H9 (cell line): Measurements from ENCODE around the gene ARHGAP40. TPM values are rescaled to one million over a fixed set of nuclear protein-coding genes. Genes with fewer than 3 reads are reported as not detected.

ENCODE experiments used
- DNase-seq: peaks from one replicate; pipeline ENCODE4 v3.0.0-alpha.2; 2017
- H2AFZ ChIP-seq: one replicate; pipeline ENCODE4 v1.6.1; 2013; ENCODE audit warnings: mild to moderate bottlenecking, low read length, control low read depth, moderate library complexity
- H2AK5ac ChIP-seq: 2 replicates; pipeline ENCODE4 v1.6.1; 2013; ENCODE audit warnings: low read length, control low read depth, mixed read lengths; ENCODE audit not compliant: insufficient read length
- H2BK120ac ChIP-seq: one replicate; pipeline ENCODE4 v1.6.1; 2013; ENCODE audit warnings: low read depth, mild to moderate bottlenecking, low read length, control low read depth, inconsistent platforms; ENCODE audit not compliant: poor library complexity, severe bottlenecking
- H2BK12ac ChIP-seq: 2 replicates; pipeline ENCODE4 v1.6.1; 2013; ENCODE audit warnings: low read length, control low read depth, mixed read lengths, low read depth; ENCODE audit not compliant: insufficient read length
- H2BK15ac ChIP-seq: 2 replicates; pipeline ENCODE4 v1.6.1; 2013; ENCODE audit warnings: low read depth, low read length, control low read depth
- H2BK20ac ChIP-seq: one replicate; pipeline ENCODE4 v1.6.1; 2013; ENCODE audit warnings: low read depth, mild to moderate bottlenecking, low read length, control low read depth, inconsistent platforms; ENCODE audit not compliant: poor library complexity, severe bottlenecking
- H2BK5ac ChIP-seq: 2 replicates; pipeline ENCODE4 v1.6.1; 2013; ENCODE audit warnings: low read length, control low read depth, mixed read lengths; ENCODE audit not compliant: insufficient read length
- H3K14ac ChIP-seq: 2 replicates; pipeline ENCODE4 v1.6.1; 2013; ENCODE audit warnings: low read length, control low read depth; ENCODE audit not compliant: insufficient read depth
- H3K18ac ChIP-seq: 2 replicates; pipeline ENCODE4 v1.6.1; 2013; ENCODE audit warnings: low read depth, mild to moderate bottlenecking, mixed read lengths, low read length, control low read depth; ENCODE audit not compliant: insufficient read length
- H3K23ac ChIP-seq: 2 replicates; pipeline ENCODE4 v1.6.1; 2013; ENCODE audit warnings: low read length, control low read depth, mixed read lengths, low read depth; ENCODE audit not compliant: insufficient read length
- H3K23me2 ChIP-seq: 2 replicates; pipeline ENCODE4 v1.6.1; 2013; ENCODE audit warnings: low read depth, mild to moderate bottlenecking, mixed read lengths, low read length, control low read depth; ENCODE audit not compliant: insufficient read length, poor library complexity, severe bottlenecking
- H3K27ac ChIP-seq: 2 replicates; pipeline ENCODE4 v1.5.1; 2013; ENCODE audit warnings: low read length, control low read depth, mixed read lengths, low read depth; ENCODE audit not compliant: insufficient read length
- H3K27me3 ChIP-seq: 2 replicates; pipeline ENCODE4 v1.6.1; 2013; ENCODE audit warnings: low read length, control low read depth, inconsistent platforms; ENCODE audit not compliant: insufficient read depth
- H3K4ac ChIP-seq: 2 replicates; pipeline ENCODE4 v1.6.1; 2013; ENCODE audit warnings: low read depth, mild to moderate bottlenecking, control low read depth, inconsistent platforms, low read length, moderate library complexity
- H3K4me1 ChIP-seq: 2 replicates; pipeline ENCODE4 v1.6.1; 2013; ENCODE audit warnings: low read length, control low read depth, inconsistent platforms; ENCODE audit not compliant: insufficient read depth
- H3K4me2 ChIP-seq: 2 replicates; pipeline ENCODE4 v1.6.1; 2013; ENCODE audit warnings: low read length, control low read depth, mixed read lengths; ENCODE audit not compliant: insufficient read length, insufficient read depth
- H3K56ac ChIP-seq: 2 replicates; pipeline ENCODE4 v1.6.1; 2013; ENCODE audit warnings: low read depth, mild to moderate bottlenecking, mixed read lengths, low read length, control low read depth; ENCODE audit not compliant: insufficient read length
- H3K79me1 ChIP-seq: 2 replicates; pipeline ENCODE4 v1.6.1; 2013; ENCODE audit warnings: low read depth, mild to moderate bottlenecking, moderate library complexity, low read length, control low read depth, inconsistent platforms; ENCODE audit not compliant: insufficient read depth, poor library complexity, severe bottlenecking
- H3K79me2 ChIP-seq: 2 replicates; pipeline ENCODE4 v1.6.1; 2013; ENCODE audit warnings: low read length, control low read depth, inconsistent platforms; ENCODE audit not compliant: insufficient read depth
- H3K9ac ChIP-seq: 2 replicates; pipeline ENCODE4 v1.6.1; 2013; ENCODE audit warnings: low read length, control low read depth, mixed read lengths; ENCODE audit not compliant: insufficient read length; ENCODE audit errors: extremely low read depth
- H3K9me3 ChIP-seq: one replicate; pipeline ENCODE4 v1.6.1; 2013; ENCODE audit warnings: low read depth, low read length, inconsistent platforms; ENCODE audit not compliant: control insufficient read depth
- H3T11ph ChIP-seq: one replicate; pipeline ENCODE4 v1.6.1; 2013; ENCODE audit warnings: mild to moderate bottlenecking, low read length, control low read depth, inconsistent platforms
- H4K20me1 ChIP-seq: one replicate; pipeline ENCODE4 v1.6.1; 2013; ENCODE audit not compliant: control insufficient read depth, insufficient read length, insufficient read depth
- H4K5ac ChIP-seq: 2 replicates; pipeline ENCODE4 v1.6.1; 2013; ENCODE audit warnings: low read depth, mild to moderate bottlenecking, mixed read lengths, low read length, control low read depth; ENCODE audit not compliant: insufficient read length
- H4K8ac ChIP-seq: replicated peaks from 2 replicates; pipeline ENCODE4 v1.6.1; 2013; ENCODE audit warnings: low read length, control low read depth, mixed read lengths, low read depth; ENCODE audit not compliant: insufficient read length
- H4K91ac ChIP-seq: 2 replicates; pipeline ENCODE4 v1.6.1; 2013; ENCODE audit warnings: low read depth, mild to moderate bottlenecking, moderate library complexity, mixed read lengths, low read length, control low read depth; ENCODE audit not compliant: insufficient read length
- H3K27ac Mint-ChIP-seq, 3 experiments: 2 replicates in 2 of 3; 3 replicates in 1 of 3; pipeline ENCODE4 v1.8.0; 2020 to 2021; ENCODE audit warnings: mixed read lengths in 3 of 3, mild to moderate bottlenecking in 1 of 3, moderate library complexity in 1 of 3
- H3K27me3 Mint-ChIP-seq: 2 replicates; pipeline ENCODE4 v1.8.0; 2021; ENCODE audit warnings: low read depth, mild to moderate bottlenecking, moderate library complexity, mixed read lengths
- H3K36me3 Mint-ChIP-seq, 3 experiments: 2 replicates in 2 of 3; 3 replicates in 1 of 3; pipeline ENCODE4 v1.8.0; 2020 to 2021; ENCODE audit warnings: low read depth in 3 of 3, mixed read lengths in 3 of 3; ENCODE audit not compliant: insufficient read depth in 1 of 3
- H3K4me1 Mint-ChIP-seq, 2 experiments: 2 replicates each; pipeline ENCODE4 v1.8.0; 2020; ENCODE audit warnings: mixed read lengths in 2 of 2
- H3K4me3 Mint-ChIP-seq, 2 experiments: 2 replicates in 1 of 2; 3 replicates in 1 of 2; pipeline ENCODE4 v1.8.0; 2020 to 2021; ENCODE audit warnings: mild to moderate bottlenecking in 2 of 2, mixed read lengths in 2 of 2, moderate library complexity in 1 of 2
- H3K9me3 Mint-ChIP-seq, 2 experiments: 2 replicates in 1 of 2; 3 replicates in 1 of 2; pipeline ENCODE4 v1.8.0; 2020; ENCODE audit warnings: mild to moderate bottlenecking in 2 of 2, mixed read lengths in 2 of 2, moderate library complexity in 1 of 2
- CTCF ChIP-seq: fragments of 200-600 bp; sonication (generic); conservative IDR thresholded peaks from 3 replicates; pipeline ENCODE4 v1.8.0; 2021; ENCODE audit warnings: antibody characterized with exemption, mild to moderate bottlenecking
- WGBS: extraction: QIAGEN DNeasy Blood & Tissue Kit; methylation state at CpG from one replicate; pipeline ENCODE4 v1.1.7; 2013; ENCODE audit warnings: missing lambda C conversion rate, low lambda C conversion rate, mixed read lengths; ENCODE audit not compliant: insufficient read length; ENCODE audit errors: extremely low coverage; 5-methylcytosine and 5-hydroxymethylcytosine counted together
- total RNA-seq: library from RNA; stranded (reverse); gene quantifications from 2 replicates; pipeline ENCODE4 v1.2.1, GENCODE V29; 2021

ARHGAP40 gene
- total RNA-seq, 1 experiment from 2014 or later, result 0.17 TPM

- no peaks in the 10 kb centered on the region for H3K9me3 ChIP-seq
- Mint-ChIP-seq H3K27ac (no peak overlapping the region), H3K9me3 (peaks cover 0 to 6% of the 10 kb centered on the region in 2 experiments; a peak in 3 of 5 replicates), H3K36me3 (no peaks in the 10 kb centered on the region; a peak in 1 of 7 replicates), H3K27me3 (peaks cover 66% of the 10 kb centered on the region), H3K4me3 (no peak overlapping the region; a peak in 1 of 5 replicates), H3K4me1 (peaks cover 12 to 33% of the 10 kb centered on the region in 2 experiments)
- H2AFZ ChIP-seq, result no peak overlapping the region
- WGBS, result no CpG with 5 or more reads among the region's 6 CpGs
- no peak overlapping the region for H3K56ac ChIP-seq
- H3K27me3 ChIP-seq, result no peaks in the 10 kb centered on the region
- no peak overlapping the region for H2BK12ac ChIP-seq
- no peak overlapping the region for H3K18ac ChIP-seq
- peaks cover 4% of the 10 kb centered on the region; the same call in 1 of the 2 replicates for H3K4me1 ChIP-seq
- no peak for TF ChIP-seq CTCF
- no peak overlapping the region for H3K23ac ChIP-seq
- no peaks in the 10 kb centered on the region for H4K20me1 ChIP-seq
- H3K79me1 ChIP-seq, result no peaks in the 10 kb centered on the region
- H2AK5ac ChIP-seq, result no peak overlapping the region
- H2BK20ac ChIP-seq, result no peak overlapping the region
- no peak overlapping the region for H3K4ac ChIP-seq
- no peak for DNase-seq
- no peak overlapping the region for H4K8ac ChIP-seq
- H3K23me2 ChIP-seq, result no peaks in the 10 kb centered on the region
- no peak overlapping the region for H3T11ph ChIP-seq
- H3K4me2 ChIP-seq, result no peak overlapping the region
- no peaks in the 10 kb centered on the region for H3K79me2 ChIP-seq
- H3K14ac ChIP-seq, result no peak overlapping the region
- no peak overlapping the region for H2BK120ac ChIP-seq
- no peak overlapping the region for H2BK5ac ChIP-seq
- no peak overlapping the region for H3K27ac ChIP-seq
- H4K91ac ChIP-seq, result no peak overlapping the region
- H3K9ac ChIP-seq, result no peak overlapping the region
- H2BK15ac ChIP-seq, result no peak overlapping the region
- no peak overlapping the region for H4K5ac ChIP-seq
Measured at GRCh38 chr20:38667417-38667956, 65.9 kb downstream of the ARHGAP40 start.
